Activated B cell treated with CpG ODN at 0.5 μM for 24 hours (primary cell): ENCODE results near the gene IL11. TPM values are rescaled to one million over a fixed set of nuclear protein-coding genes. Genes with fewer than 3 reads are reported as not detected.

Experiments
- ATAC-seq: fragments of 200-7000 bp; cut with Tn5 transposase; one replicate; pipeline ENCODE4 v1.10.0; 2021; ENCODE audit warnings: low read depth, mild to moderate bottlenecking, moderate library complexity
- CTCF ChIA-PET: fragments of 350-600 bp; sonication (Branson Sonifier 250); formaldehyde crosslinking; loops from one replicate; lab custom pipeline; 2021; ENCODE audit warnings: antibody characterized with exemption; lab: Charles Lee
- POLR2A ChIA-PET: fragments of 350-600 bp; sonication (Branson Sonifier 250); formaldehyde crosslinking; loops from one replicate; lab custom pipeline; 2021; ENCODE audit warnings: antibody characterized with exemption; lab: Charles Lee
- DNase-seq: peaks from one replicate; pipeline ENCODE4 v3.0.0; 2022
- H3K27ac Mint-ChIP-seq: one replicate; pipeline ENCODE4 v1.8.0; 2020; ENCODE audit warnings: mixed read lengths
- H3K27me3 Mint-ChIP-seq: one replicate; pipeline ENCODE4 v1.8.0; 2021; ENCODE audit warnings: mixed read lengths
- H3K36me3 Mint-ChIP-seq: one replicate; pipeline ENCODE4 v1.8.0; 2021; ENCODE audit warnings: low read depth, mixed read lengths
- H3K4me1 Mint-ChIP-seq: one replicate; pipeline ENCODE4 v1.8.0; 2021; ENCODE audit warnings: mixed read lengths
- H3K4me3 Mint-ChIP-seq: one replicate; pipeline ENCODE4 v1.8.0; 2020; ENCODE audit warnings: mild to moderate bottlenecking, mixed read lengths
- H3K9me3 Mint-ChIP-seq: one replicate; pipeline ENCODE4 v1.8.0; 2020; ENCODE audit warnings: mixed read lengths
- CTCF ChIP-seq: fragments of 200-600 bp; IDR thresholded peaks from one replicate; pipeline ENCODE4 v1.8.0; 2022; ENCODE audit warnings: antibody characterized with exemption, mild to moderate bottlenecking
- intact Hi-C: fragments of 100-400 bp; cut with micrococcal nuclease; formaldehyde crosslinking; loops from one replicate; pipeline ENCODE4 v1.15.1; 2024
- total RNA-seq: library from RNA; stranded (reverse); gene quantifications from 2 replicates; pipeline ENCODE4 v1.2.3, GENCODE V29; 2022

The IL11 gene
- total RNA-seq, 1 donor from 2014 or later = not detected

DNA sequence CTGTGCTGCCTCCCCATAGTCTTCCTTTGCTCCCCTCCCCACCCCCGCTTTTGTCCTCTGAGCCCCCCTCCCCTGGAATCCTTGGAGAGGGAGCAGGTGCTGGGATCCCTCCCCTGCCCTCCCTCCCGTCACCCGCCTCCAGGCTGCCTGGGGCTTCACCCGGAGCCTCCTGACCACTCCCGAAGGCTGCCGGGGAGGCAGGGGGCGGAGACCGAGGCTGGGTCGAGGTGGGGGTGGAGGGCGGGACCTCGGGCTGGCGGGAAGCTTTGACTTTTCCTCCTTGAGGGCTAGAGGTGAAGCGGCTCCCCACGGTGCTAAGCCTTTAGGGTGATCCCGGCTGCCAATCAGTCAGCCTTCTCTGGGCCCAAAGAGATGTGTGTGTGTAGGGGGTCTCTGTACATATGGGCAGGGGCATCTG lies 29.1 kb downstream of the IL11 start:
- Mint-ChIP-seq H3K27ac (no peak overlapping the region), H3K4me1 (peaks cover 31% of the 10 kb centered on the region), H3K9me3 (no peaks in the 10 kb centered on the region), H3K4me3 (peak overlapping the region; percentile 83), H3K36me3 (peaks cover 6% of the 10 kb centered on the region), H3K27me3 (peaks cover 5% of the 10 kb centered on the region)
- DNase-seq (no peak), ATAC-seq (no peak)
- TF ChIP-seq CTCF = no peak
- intact Hi-C loops = no loop called here
- POLR2A ChIA-PET = interaction anchor here (1.5 kb wide), 1 partner anchor 43 kb away, joined by 6 read pairs; the partner anchor contains the start of gene TMEM238
- CTCF ChIA-PET = no interaction called here

GRCh38 chr19:55340784-55341147 lies 29.5 kb downstream of the IL11 start:
- ATAC-seq (no peak), DNase-seq (no peak)
- CTCF ChIA-PET = no interaction called here
- Mint-ChIP-seq H3K36me3 (peaks cover 6% of the 10 kb centered on the region), H3K27ac (no peak overlapping the region), H3K9me3 (no peaks in the 10 kb centered on the region), H3K4me1 (peaks cover 31% of the 10 kb centered on the region), H3K27me3 (peaks cover 5% of the 10 kb centered on the region), H3K4me3 (peak overlapping the region; percentile 83)
- no peak for TF ChIP-seq CTCF
- POLR2A ChIA-PET = interaction anchor here (1.5 kb wide), 1 partner anchor 43 kb away, joined by 6 read pairs; the partner anchor contains the start of gene TMEM238
- intact Hi-C loops = no loop called here

DNA sequence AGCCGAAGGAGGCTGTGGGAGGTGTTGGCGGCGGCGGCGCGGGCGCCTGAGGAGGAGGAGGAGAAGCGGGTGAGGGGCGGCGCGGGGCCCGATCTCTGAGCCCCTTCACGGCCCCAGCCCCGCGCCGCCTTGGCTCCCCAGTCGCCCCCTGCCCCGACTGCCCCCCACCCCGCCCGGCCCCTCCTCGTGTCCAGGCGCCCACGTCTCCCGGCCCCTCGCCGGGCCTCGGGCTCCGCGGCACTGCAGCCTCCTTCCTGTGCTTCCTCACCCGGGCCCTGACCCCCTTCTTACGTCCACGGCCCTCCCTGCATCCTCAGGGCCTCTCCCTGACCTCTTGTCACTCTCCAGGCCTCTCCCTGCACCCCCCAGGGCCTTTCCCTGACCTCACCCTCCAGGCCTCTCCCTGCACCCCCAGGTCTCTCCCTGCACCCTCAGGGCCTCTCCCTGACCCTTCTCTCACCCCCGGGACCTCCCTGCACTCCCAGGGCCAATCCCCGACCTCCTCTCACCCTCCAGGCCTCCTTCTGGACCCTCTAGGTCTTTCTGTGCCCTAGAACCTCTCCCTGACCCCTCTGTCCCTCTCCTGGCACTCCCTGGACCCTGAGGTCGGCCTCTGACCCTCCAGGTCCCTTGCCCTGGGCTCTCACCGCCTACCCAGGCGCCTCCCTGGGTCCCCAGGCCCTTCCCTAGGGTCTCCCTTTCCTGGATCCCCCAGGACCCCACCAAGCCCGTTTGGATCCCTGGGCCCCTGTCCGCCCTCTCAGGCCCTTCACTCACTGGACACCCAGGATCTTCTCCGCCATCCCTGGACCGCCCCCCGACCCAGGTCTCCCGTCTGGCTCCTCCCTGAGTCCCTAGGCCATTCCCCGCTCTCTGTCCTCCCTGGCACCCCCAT lies 30.1 kb downstream of the IL11 start:
- ATAC-seq (no peak), DNase-seq (no peak)
- TF ChIP-seq CTCF = no peak
- H3K27me3 Mint-ChIP-seq = peaks cover 6% of the 10 kb centered on the region
- intact Hi-C loops = loop anchor here (1.0 to 2.0 kb wide), 12 partner anchors 14 to 314 kb away; partner anchors contain the start of genes COX6B2, FIZ1, HSPBP1 and ISOC2
- H3K27ac Mint-ChIP-seq = peak overlapping the region; percentile 90
- peaks cover 31% of the 10 kb centered on the region for H3K4me1 Mint-ChIP-seq
- peaks cover 6% of the 10 kb centered on the region for H3K36me3 Mint-ChIP-seq
- POLR2A ChIA-PET = interaction anchor here (0.6 to 2.4 kb wide), 20 partner anchors 32 to 891 kb away, joined by 3 to 42 read pairs (median 6); partner anchors contain the start of genes FIZ1, HSPBP1, ISOC2 and LENG8
- peak overlapping the region; percentile 95 for H3K4me3 Mint-ChIP-seq
- CTCF ChIA-PET = interaction anchor here (0.7 to 1.5 kb wide), 6 partner anchors 38 to 199 kb away, joined by 3 to 11 read pairs (median 6); partner anchors contain the start of genes PPP6R1 and TMEM238
- H3K9me3 Mint-ChIP-seq = no peaks in the 10 kb centered on the region

- POLR2A ChIA-PET = interaction anchor here (0.6 to 2.4 kb wide), 25 partner anchors 14 to 890 kb away, joined by 3 to 42 read pairs (median 5); partner anchors contain the start of genes FIZ1, HSPBP1, ISOC2 and LENG8
- Mint-ChIP-seq H3K36me3 (peaks cover 6% of the 10 kb centered on the region), H3K4me1 (peaks cover 31% of the 10 kb centered on the region), H3K27ac (peak within 1 kb of the TSS; percentile 90), H3K9me3 (no peaks in the 10 kb centered on the region), H3K4me3 (peak within 1 kb of the TSS; percentile 95), H3K27me3 (peaks cover 7% of the 10 kb centered on the region)
- ATAC-seq = peak; percentile 81
- no peak for TF ChIP-seq CTCF
- CTCF ChIA-PET = interaction anchor here (0.7 to 1.5 kb wide), 6 partner anchors 37 to 198 kb away, joined by 3 to 11 read pairs (median 6); partner anchors contain the start of genes PPP6R1 and TMEM238
- intact Hi-C loops = loop anchor here (1.0 to 2.0 kb wide), 12 partner anchors 15 to 315 kb away; partner anchors contain the start of genes COX6B2, FIZ1, HSPBP1 and ISOC2
- DNase-seq = peak; percentile 99
Measured at GRCh38 chr19:55339105-55339888, 31.0 kb downstream of the IL11 start, which contains the start of gene KMT5C. KMT5C (plus strand) TSS chr19:55339876; CDS start chr19:55341937, 2,061 bp downstream.
